HFFc6 (cell line): ENCODE measurements around the gene TRIM66. TPM values are rescaled to one million over a fixed set of nuclear protein-coding genes. Genes with fewer than 3 reads are reported as not detected.

Experiments
- DNase-seq: peaks from one replicate; pipeline ENCODE4 v3.0.0-alpha.2; 2018
- H3K27ac Mint-ChIP-seq: 2 replicates; pipeline ENCODE4 v1.8.0; 2020; ENCODE audit warnings: mild to moderate bottlenecking, mixed read lengths
- H3K27me3 Mint-ChIP-seq: 2 replicates; pipeline ENCODE4 v1.8.0; 2021; ENCODE audit warnings: mild to moderate bottlenecking, moderate library complexity, mixed read lengths; ENCODE audit not compliant: insufficient read depth
- H3K36me3 Mint-ChIP-seq: 2 replicates; pipeline ENCODE4 v1.8.0; 2021; ENCODE audit warnings: low read depth, mixed read lengths
- H3K4me1 Mint-ChIP-seq: 2 replicates; pipeline ENCODE4 v1.8.0; 2020; ENCODE audit warnings: low read depth, mixed read lengths
- H3K4me3 Mint-ChIP-seq: 2 replicates; pipeline ENCODE4 v1.8.0; 2020; ENCODE audit warnings: mild to moderate bottlenecking, moderate library complexity, mixed read lengths
- H3K9me3 Mint-ChIP-seq: 2 replicates; pipeline ENCODE4 v1.8.0; 2020; ENCODE audit warnings: mild to moderate bottlenecking, mixed read lengths
- CTCF ChIP-seq: fragments of 200-600 bp; sonication (generic); IDR thresholded peaks from 2 replicates; pipeline ENCODE4 v1.5.0; 2021; ENCODE audit warnings: antibody characterized with exemption, mild to moderate bottlenecking
- total RNA-seq, 6 experiments: library from RNA; stranded (reverse); fragmentation: NEBNext Ultra II Directional; extraction: Animal tissue kit (Norgen Biotek cat#: 25700); gene quantifications; 2 replicates in 1 of 6; 3 replicates in 5 of 6; pipeline ENCODE4 v1.2.3, GENCODE V29; 2021

The TRIM66 gene
- total RNA-seq, 6 experiments from 2014 or later: 4.5 to 6.9 (median 5.6) TPM

- peak overlapping the region; percentile 63 for H3K27ac Mint-ChIP-seq
- H3K4me1 Mint-ChIP-seq: peaks cover 64% of the 10 kb centered on the region
- H3K4me3 Mint-ChIP-seq: peak overlapping the region; percentile 38
- peaks cover 22% of the 10 kb centered on the region for H3K36me3 Mint-ChIP-seq
- DNase-seq: peak; percentile 19
- TF ChIP-seq CTCF: no peak
- no peaks in the 10 kb centered on the region for H3K9me3 Mint-ChIP-seq
- peaks cover 5% of the 10 kb centered on the region for H3K27me3 Mint-ChIP-seq
Measured at GRCh38 chr11:8728563-8728962, 46.1 kb upstream of the TRIM66 start.

GRCh38 chr11:8726395-8726794, 43.9 kb upstream of the TRIM66 start:
- Mint-ChIP-seq H3K4me1 (peaks cover 65% of the 10 kb centered on the region), H3K27me3 (peaks cover 10% of the 10 kb centered on the region), H3K9me3 (no peaks in the 10 kb centered on the region), H3K4me3 (no peak overlapping the region), H3K27ac (peak overlapping the region; percentile 42; the same call in 1 of the 2 replicates), H3K36me3 (peaks cover 36% of the 10 kb centered on the region)
- no peak for DNase-seq
- TF ChIP-seq CTCF: no peak

- H3K36me3 Mint-ChIP-seq: peaks cover 36% of the 10 kb centered on the region
- H3K4me1 Mint-ChIP-seq: peaks cover 81% of the 10 kb centered on the region
- H3K27me3 Mint-ChIP-seq: peaks cover 5% of the 10 kb centered on the region
- H3K4me3 Mint-ChIP-seq: no peak overlapping the region
- H3K27ac Mint-ChIP-seq: no peak overlapping the region; the same call in 1 of the 2 replicates
- no peaks in the 10 kb centered on the region for H3K9me3 Mint-ChIP-seq
- DNase-seq: no peak
- TF ChIP-seq CTCF: no peak
Measured at GRCh38 chr11:8724682-8725081, 42.2 kb upstream of the TRIM66 start.

- TF ChIP-seq CTCF: no peak
- H3K9me3 Mint-ChIP-seq: no peaks in the 10 kb centered on the region
- no peak overlapping the region for H3K4me3 Mint-ChIP-seq
- H3K4me1 Mint-ChIP-seq: peaks cover 81% of the 10 kb centered on the region
- DNase-seq: no peak
- H3K36me3 Mint-ChIP-seq: peaks cover 33% of the 10 kb centered on the region
- no peak overlapping the region for H3K27ac Mint-ChIP-seq
- peaks cover 5% of the 10 kb centered on the region for H3K27me3 Mint-ChIP-seq
Measured at GRCh38 chr11:8723711-8724110, 41.2 kb upstream of the TRIM66 start.

GRCh38 chr11:8722809-8723208, 40.3 kb upstream of the TRIM66 start:
- H3K36me3 Mint-ChIP-seq: peaks cover 28% of the 10 kb centered on the region
- DNase-seq: no peak
- H3K4me3 Mint-ChIP-seq: no peak overlapping the region
- H3K27ac Mint-ChIP-seq: peak overlapping the region; percentile 97
- no peaks in the 10 kb centered on the region for H3K9me3 Mint-ChIP-seq
- TF ChIP-seq CTCF: no peak
- peaks cover 81% of the 10 kb centered on the region for H3K4me1 Mint-ChIP-seq
- peaks cover 5% of the 10 kb centered on the region for H3K27me3 Mint-ChIP-seq
